Prostate gland (tissue), 2 donors: ENCODE results near the gene TBX3.

Experiments
- POLR2A ChIP-seq: fragments of 450-650 bp; IDR thresholded peaks from one replicate; pipeline ENCODE4 v1.6.1; 2016; ENCODE audit warnings: antibody characterized with exemption, mild to moderate bottlenecking
- POLR2AphosphoS5 ChIP-seq: sonication (generic); formaldehyde crosslinking; IDR thresholded peaks from one replicate; pipeline ENCODE4 v1.6.1; 2017; ENCODE audit warnings: antibody characterized with exemption
- TF ChIP-seq, protein P1 (sequence below), 4 experiments: fragments of 200-600 bp in 2 of 4; fragments of 450-650 bp in 2 of 4; sonication (generic) in 2 of 4; IDR thresholded peaks; 1 replicate in 3 of 4; 2 replicates in 1 of 4; pipeline ENCODE4 v1.5.1; 2016 to 2019; ENCODE audit warnings: antibody characterized with exemption in 4 of 4, mild to moderate bottlenecking in 2 of 4, moderate library complexity in 2 of 4

- TF ChIP-seq, protein P1, sequence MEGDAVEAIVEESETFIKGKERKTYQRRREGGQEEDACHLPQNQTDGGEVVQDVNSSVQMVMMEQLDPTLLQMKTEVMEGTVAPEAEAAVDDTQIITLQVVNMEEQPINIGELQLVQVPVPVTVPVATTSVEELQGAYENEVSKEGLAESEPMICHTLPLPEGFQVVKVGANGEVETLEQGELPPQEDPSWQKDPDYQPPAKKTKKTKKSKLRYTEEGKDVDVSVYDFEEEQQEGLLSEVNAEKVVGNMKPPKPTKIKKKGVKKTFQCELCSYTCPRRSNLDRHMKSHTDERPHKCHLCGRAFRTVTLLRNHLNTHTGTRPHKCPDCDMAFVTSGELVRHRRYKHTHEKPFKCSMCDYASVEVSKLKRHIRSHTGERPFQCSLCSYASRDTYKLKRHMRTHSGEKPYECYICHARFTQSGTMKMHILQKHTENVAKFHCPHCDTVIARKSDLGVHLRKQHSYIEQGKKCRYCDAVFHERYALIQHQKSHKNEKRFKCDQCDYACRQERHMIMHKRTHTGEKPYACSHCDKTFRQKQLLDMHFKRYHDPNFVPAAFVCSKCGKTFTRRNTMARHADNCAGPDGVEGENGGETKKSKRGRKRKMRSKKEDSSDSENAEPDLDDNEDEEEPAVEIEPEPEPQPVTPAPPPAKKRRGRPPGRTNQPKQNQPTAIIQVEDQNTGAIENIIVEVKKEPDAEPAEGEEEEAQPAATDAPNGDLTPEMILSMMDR (IDR thresholded peaks at IDR 0.05): no peak
- TF ChIP-seq POLR2A: no peak
- TF ChIP-seq POLR2AphosphoS5: no peak
Measured at GRCh38 chr12:114687802-114688201, 3.8 kb upstream of the TBX3 start.
